MM.1S (cell line): ENCODE results near the gene KRT9.

Source experiments
- DNase-seq: peaks from one replicate; pipeline ENCODE4 v3.0.0-alpha.2; 2015
- H2AFZ ChIP-seq: fragments of 300-600 bp; sonication (generic); 2 replicates; pipeline ENCODE4 v1.6.0; 2016; ENCODE audit warnings: antibody characterized with exemption, low read length
- H3F3A ChIP-seq: fragments of 300-600 bp; sonication (generic); 2 replicates; pipeline ENCODE4 v1.6.1; 2016; ENCODE audit warnings: mild to moderate bottlenecking, antibody characterized with exemption, low read length, moderate library complexity, mixed read lengths; ENCODE audit not compliant: insufficient read depth
- H3K27ac ChIP-seq: fragments of 300-600 bp; sonication (generic); 2 replicates; pipeline ENCODE4 v1.5.1; 2016; ENCODE audit warnings: mild to moderate bottlenecking, low read length
- H3K27me3 ChIP-seq: fragments of 300-600 bp; sonication (generic); replicated peaks from 2 replicates; pipeline ENCODE4 v1.6.0; 2016; ENCODE audit warnings: low read length; ENCODE audit not compliant: insufficient read depth
- H3K36me3 ChIP-seq: fragments of 300-600 bp; sonication (generic); replicated peaks from 2 replicates; pipeline ENCODE4 v1.6.1; 2016; ENCODE audit warnings: mild to moderate bottlenecking, low read length, mixed read lengths; ENCODE audit not compliant: insufficient read depth
- H3K4me1 ChIP-seq: fragments of 300-600 bp; sonication (generic); 2 replicates; pipeline ENCODE4 v1.6.1; 2016; ENCODE audit warnings: low read length, mixed read lengths
- H3K4me2 ChIP-seq: fragments of 300-600 bp; sonication (generic); 2 replicates; pipeline ENCODE4 v1.6.0; 2016; ENCODE audit warnings: low read depth, low read length
- H3K4me3 ChIP-seq: fragments of 300-600 bp; sonication (generic); 2 replicates; pipeline ENCODE4 v1.5.1; 2016; ENCODE audit warnings: low read length, mixed read lengths
- H3K79me2 ChIP-seq: fragments of 300-600 bp; sonication (generic); 2 replicates; pipeline ENCODE4 v1.6.1; 2016; ENCODE audit warnings: mixed run types, low read length, mixed read lengths
- H3K9ac ChIP-seq: fragments of 300-600 bp; sonication (generic); 2 replicates; pipeline ENCODE4 v1.6.1; 2016; ENCODE audit warnings: low read length, mixed read lengths
- H3K9me2 ChIP-seq: fragments of 300-600 bp; sonication (generic); replicated peaks from 2 replicates; pipeline ENCODE4 v1.6.1; 2016; ENCODE audit warnings: mild to moderate bottlenecking, low read length, mixed read lengths; ENCODE audit not compliant: insufficient read depth
- H3K9me3 ChIP-seq: fragments of 300-600 bp; sonication (generic); replicated peaks from 2 replicates; pipeline ENCODE4 v1.6.1; 2016; ENCODE audit warnings: mild to moderate bottlenecking, low read length, mixed read lengths; ENCODE audit not compliant: insufficient read depth
- H4K20me1 ChIP-seq: fragments of 300-600 bp; sonication (generic); 2 replicates; pipeline ENCODE4 v1.6.1; 2016; ENCODE audit warnings: mild to moderate bottlenecking, low read length, moderate library complexity, mixed read lengths; ENCODE audit not compliant: insufficient read depth
- CTCF ChIP-seq: fragments of 300-600 bp; sonication (generic); IDR thresholded peaks from 2 replicates; pipeline ENCODE4 v1.5.1; 2016; ENCODE audit warnings: antibody characterized with exemption, low read length, mixed read lengths
- EZH2 ChIP-seq: fragments of 300-600 bp; sonication (generic); optimal IDR thresholded peaks from 2 replicates; pipeline ENCODE3; 2017; ENCODE audit warnings: low read depth, mild to moderate bottlenecking, antibody characterized with exemption, low read length, mixed read lengths
- EZH2phosphoT487 ChIP-seq: fragments of 300-600 bp; sonication (generic); IDR thresholded peaks from 2 replicates; pipeline ENCODE4 v1.6.1; 2018; ENCODE audit warnings: antibody characterized with exemption, low read length

Gene KRT9

DNA sequence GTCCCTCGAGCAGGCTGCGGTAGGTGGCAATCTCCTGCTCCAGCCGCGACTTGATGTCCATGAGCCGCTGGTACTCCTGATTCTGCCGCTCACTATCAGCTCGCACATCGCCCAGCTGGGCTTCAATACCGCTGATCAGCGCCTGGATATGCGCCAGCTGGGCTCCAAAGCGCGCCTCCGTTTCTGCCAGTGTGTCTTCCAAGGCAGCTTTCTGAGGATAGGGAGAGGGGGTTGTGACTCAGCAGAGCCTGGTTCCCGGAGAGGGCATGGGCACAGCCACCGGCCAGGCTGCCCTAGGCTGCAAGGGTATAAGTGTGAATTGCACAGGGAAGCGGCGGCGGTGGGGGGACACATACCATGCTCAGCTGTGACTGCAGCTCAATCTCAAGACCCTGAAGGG is 48.1 kb downstream of the KRT9 start:
- Histone ChIP-seq H3K27me3 (peaks cover 21% of the 10 kb centered on the region), H3K9ac (no peak overlapping the region), H3K4me3 (no peak overlapping the region), H3K27ac (no peak overlapping the region), H3K36me3 (no peaks in the 10 kb centered on the region), H3K9me2 (no peaks in the 10 kb centered on the region), H3F3A (no peaks in the 10 kb centered on the region), H3K4me1 (peaks cover 9% of the 10 kb centered on the region), H4K20me1 (no peaks in the 10 kb centered on the region), H2AFZ (no peak overlapping the region), H3K4me2 (no peak overlapping the region), H3K79me2 (no peaks in the 10 kb centered on the region), H3K9me3 (no peaks in the 10 kb centered on the region)
- no peak for DNase-seq
- TF ChIP-seq EZH2 (no peak), CTCF (no peak), EZH2phosphoT487 (no peak)

DNA sequence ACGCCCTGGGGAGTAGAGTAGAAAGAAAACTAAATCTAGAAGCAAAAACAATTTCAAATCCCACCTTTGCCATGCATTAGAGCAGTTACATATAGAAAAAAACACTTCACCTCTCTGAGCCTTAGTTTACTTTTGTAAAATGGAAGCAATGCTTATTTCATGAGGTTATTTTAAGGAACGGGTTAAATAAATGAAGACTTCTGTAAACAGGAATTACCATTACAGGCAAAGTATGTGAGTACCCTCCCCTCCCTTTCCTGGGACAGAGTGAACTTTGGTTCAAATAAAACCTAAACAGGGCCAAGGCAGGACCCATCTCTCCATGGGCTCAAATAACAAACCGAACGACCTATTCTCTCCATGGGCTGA is 48.6 kb downstream of the KRT9 start:
- Histone ChIP-seq H4K20me1 (no peaks in the 10 kb centered on the region), H3K4me2 (no peak overlapping the region), H3K27me3 (peaks cover 16% of the 10 kb centered on the region), H3F3A (no peaks in the 10 kb centered on the region), H3K9ac (no peak overlapping the region), H3K9me3 (no peaks in the 10 kb centered on the region), H2AFZ (no peak overlapping the region), H3K36me3 (no peaks in the 10 kb centered on the region), H3K79me2 (no peaks in the 10 kb centered on the region), H3K27ac (no peak overlapping the region), H3K4me3 (no peak overlapping the region), H3K4me1 (peaks cover 14% of the 10 kb centered on the region), H3K9me2 (no peaks in the 10 kb centered on the region)
- no peak for DNase-seq
- no peak for TF ChIP-seq CTCF
- TF ChIP-seq EZH2 = no peak
- TF ChIP-seq EZH2phosphoT487 = no peak

- Histone ChIP-seq H3K9me3 (no peaks in the 10 kb centered on the region), H4K20me1 (no peaks in the 10 kb centered on the region), H3K79me2 (no peaks in the 10 kb centered on the region), H2AFZ (no peak overlapping the region), H3K9ac (no peak overlapping the region), H3K9me2 (no peaks in the 10 kb centered on the region), H3F3A (no peaks in the 10 kb centered on the region), H3K36me3 (no peaks in the 10 kb centered on the region), H3K27me3 (peaks cover 10% of the 10 kb centered on the region), H3K27ac (no peak overlapping the region), H3K4me1 (peaks cover 19% of the 10 kb centered on the region), H3K4me3 (no peak overlapping the region), H3K4me2 (no peak overlapping the region)
- no peak for DNase-seq
- TF ChIP-seq CTCF (no peak), EZH2 (no peak)
Observed at GRCh38 chr17:41522301-41523224, 49.3 kb downstream of the KRT9 start.
